Placental pericyte (primary cell): ENCODE data around the gene SPINK9. TPM values are rescaled to one million over a fixed set of nuclear protein-coding genes. Genes with fewer than 3 reads are reported as not detected.

Source experiments
- small RNA-seq: library from RNA; depleted of rRNA; stranded (forward); fragments of <200 nt; gene quantifications from one replicate; pipeline ENCODE3, GENCODE V24; 2012; ENCODE audit warnings: low replicate concordance
- total RNA-seq: library from RNA; depleted of rRNA; stranded (reverse); fragments of >200 nt; gene quantifications from 2 replicates; pipeline ENCODE4 v1.2.3, GENCODE V29; 2012

SPINK9 gene, protein sequence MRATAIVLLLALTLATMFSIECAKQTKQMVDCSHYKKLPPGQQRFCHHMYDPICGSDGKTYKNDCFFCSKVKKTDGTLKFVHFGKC
- total RNA-seq, result not detected in 2 replicates

DNA sequence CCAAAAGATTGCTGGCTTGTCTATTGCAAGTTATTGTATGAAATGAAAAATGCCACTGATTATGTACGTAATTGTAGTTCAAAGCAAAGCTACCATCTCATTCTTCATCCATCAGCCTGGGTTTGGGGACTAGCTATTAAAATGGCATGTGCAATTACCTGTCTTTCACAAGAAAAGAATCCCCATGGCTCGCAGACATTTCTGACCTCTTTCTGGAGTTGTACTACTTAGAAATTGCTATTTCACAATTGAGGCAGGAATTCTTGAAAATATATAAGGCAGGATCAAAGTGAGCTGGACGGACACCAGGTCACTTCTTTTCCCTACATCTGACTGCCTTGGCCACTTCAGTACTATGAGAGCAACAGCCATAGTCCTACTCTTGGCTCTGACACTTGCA lies at the start of gene SPINK9:
SPINK9 (plus strand) TSS at position 301 of the 400 bp plus-strand sequence; CDS start at position 356, 55 bp downstream.

DNA sequence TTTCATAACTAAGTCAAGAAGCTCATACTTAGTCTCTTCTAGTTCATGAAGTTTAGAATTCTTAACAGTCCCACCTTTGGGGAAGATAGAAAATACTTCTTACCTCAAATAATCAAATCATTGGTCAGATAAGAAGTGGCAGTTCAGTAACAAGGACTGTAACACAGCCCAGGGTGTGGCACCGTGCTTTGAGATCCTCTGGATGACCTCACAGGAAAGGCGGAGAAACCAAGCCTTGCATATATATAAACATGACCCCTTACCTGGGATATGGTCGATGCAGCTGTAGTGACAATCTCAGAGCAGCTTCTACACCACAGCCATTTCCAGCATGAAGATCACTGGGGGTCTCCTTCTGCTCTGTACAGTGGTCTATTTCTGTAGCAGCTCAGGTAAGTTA lies 23.2 kb upstream of the SPINK9 start, which contains the start of gene SPINK7:
SPINK7 (plus strand) TSS at position 271 of the 400 bp plus-strand sequence; CDS start at position 332, 61 bp downstream.

DNA sequence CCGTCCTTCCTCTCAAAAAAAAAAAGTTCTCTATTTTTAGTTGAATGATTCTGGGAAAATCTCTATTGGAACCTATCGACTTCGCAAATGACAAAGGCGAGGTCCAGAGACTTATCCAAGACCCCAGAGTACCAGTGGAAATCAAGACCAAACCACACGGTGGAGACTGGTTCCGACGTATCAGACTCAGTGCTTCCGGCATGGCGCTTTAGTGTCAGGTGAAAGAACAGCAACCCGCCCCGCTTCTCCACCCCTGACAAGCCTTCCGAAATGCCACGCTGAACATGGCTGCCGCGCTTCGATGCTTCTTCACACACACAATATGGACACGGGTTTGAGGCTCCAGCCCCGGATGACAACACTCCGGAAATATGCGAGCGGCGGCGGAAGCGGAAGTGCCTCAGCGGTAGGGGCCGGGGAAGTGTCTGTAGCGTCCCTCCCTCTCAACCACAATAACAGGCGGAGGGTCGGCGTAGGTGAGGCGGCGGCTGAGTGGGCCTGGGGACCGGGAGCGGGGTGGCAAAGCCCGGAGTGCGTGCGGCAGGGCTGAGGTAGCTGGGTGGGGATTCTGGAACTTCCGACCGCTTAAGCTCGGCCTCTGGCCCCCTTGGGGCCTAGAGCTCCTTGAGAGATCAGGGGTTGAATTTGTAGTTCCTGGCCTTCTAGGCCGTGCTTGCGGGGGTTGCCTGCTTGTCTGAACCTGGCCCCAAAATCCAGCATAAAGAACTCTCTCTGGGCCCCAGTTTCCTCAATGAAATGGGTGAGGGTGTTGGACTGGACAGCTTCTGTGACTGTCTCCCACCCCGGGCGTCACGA lies 48.4 kb downstream of the SPINK9 start, which contains the start of gene FBXO38:
FBXO38 (plus strand) TSS at position 395 of the 816 bp plus-strand sequence. CDS start 10,819 bp downstream, outside the sequence.

Small RNA genes within 50 kb of the gene (small RNA-seq; reads per million reads assigned to genes)
- gene RF00017, result not detected

Other genes with a start within 250 kb of the SPINK9 start
- not detected in 2 replicates for gene SPINK14, start 167.0 kb upstream of the SPINK9 start, total RNA-seq
- not detected in 2 replicates for gene SPINK6, start 132.5 kb upstream of the SPINK9 start, total RNA-seq
- gene MARCOL, start 97.0 kb upstream of the SPINK9 start, total RNA-seq, result not detected in 2 replicates
- gene SPINK13, start 66.8 kb upstream of the SPINK9 start, total RNA-seq, result not detected in 2 replicates
- gene SPINK7, start 23.1 kb upstream of the SPINK9 start, total RNA-seq, result not detected in 2 replicates
- gene FBXO38, start 48.4 kb downstream of the SPINK9 start, total RNA-seq, result 55.8 and 72.9 TPM in 2 replicates